Measurements from ENCODE around the gene OR52N5.

OR52N5 gene

GRCh38 chr11:5783255-5783654 is at the start of gene OR52N5:
Gene OR52N5 (minus strand): TSS chr11:5783355. CDS start chr11:5778634, 4,721 bp downstream.
- no peak within 1 kb of the TSS for H3K27ac Mint-ChIP-seq
- no peaks in the 10 kb centered on the region for H3K9me3 Mint-ChIP-seq
- H3K4me1 Mint-ChIP-seq (ENCODE audit: low read depth), result no peaks in the 10 kb centered on the region
- peaks cover 25% of the 10 kb centered on the region for H3K27me3 Mint-ChIP-seq
- no peak within 1 kb of the TSS for H3K4me3 Mint-ChIP-seq
- no peaks in the 10 kb centered on the region for H3K36me3 Mint-ChIP-seq (ENCODE audit: low read depth)

- H3K36me3 Mint-ChIP-seq (ENCODE audit: low read depth), result no peaks in the 10 kb centered on the region
- H3K27me3 Mint-ChIP-seq, result peaks cover 9% of the 10 kb centered on the region
- no peaks in the 10 kb centered on the region for H3K9me3 Mint-ChIP-seq
- H3K4me3 Mint-ChIP-seq, result no peak overlapping the region
- no peak overlapping the region for H3K27ac Mint-ChIP-seq
- no peaks in the 10 kb centered on the region for H3K4me1 Mint-ChIP-seq (ENCODE audit: low read depth)
Measured at GRCh38 chr11:5831196-5831829, 48.2 kb upstream of the OR52N5 start.

GRCh38 chr11:5818245-5818886 is 35.2 kb upstream of the OR52N5 start:
- Mint-ChIP-seq H3K36me3 (ENCODE audit: low read depth) (no peaks in the 10 kb centered on the region), H3K9me3 (no peaks in the 10 kb centered on the region), H3K4me3 (peak overlapping the region; percentile 42), H3K27me3 (no peaks in the 10 kb centered on the region), H3K4me1 (ENCODE audit: low read depth) (peaks cover 21% of the 10 kb centered on the region), H3K27ac (no peak overlapping the region)

GRCh38 chr11:5815534-5815933 is 32.4 kb upstream of the OR52N5 start:
- H3K9me3 Mint-ChIP-seq, result no peaks in the 10 kb centered on the region
- H3K4me3 Mint-ChIP-seq, result no peak overlapping the region
- H3K4me1 Mint-ChIP-seq (ENCODE audit: low read depth), result peaks cover 21% of the 10 kb centered on the region
- no peak overlapping the region for H3K27ac Mint-ChIP-seq
- peaks cover under 1% of the 10 kb centered on the region for H3K27me3 Mint-ChIP-seq
- no peaks in the 10 kb centered on the region for H3K36me3 Mint-ChIP-seq (ENCODE audit: low read depth)

GRCh38 chr11:5809905-5810795 is 27.0 kb upstream of the OR52N5 start:
- peaks cover 18% of the 10 kb centered on the region for H3K27me3 Mint-ChIP-seq
- H3K9me3 Mint-ChIP-seq, result no peaks in the 10 kb centered on the region
- no peak overlapping the region for H3K4me3 Mint-ChIP-seq
- H3K4me1 Mint-ChIP-seq (ENCODE audit: low read depth), result peaks cover 13% of the 10 kb centered on the region
- H3K27ac Mint-ChIP-seq, result no peak overlapping the region
- H3K36me3 Mint-ChIP-seq (ENCODE audit: low read depth), result no peaks in the 10 kb centered on the region

- H3K27me3 Mint-ChIP-seq, result peaks cover 22% of the 10 kb centered on the region
- H3K36me3 Mint-ChIP-seq (ENCODE audit: low read depth), result no peaks in the 10 kb centered on the region
- H3K27ac Mint-ChIP-seq, result peak overlapping the region; percentile 9
- H3K9me3 Mint-ChIP-seq, result no peaks in the 10 kb centered on the region
- H3K4me1 Mint-ChIP-seq (ENCODE audit: low read depth), result peaks cover 6% of the 10 kb centered on the region
- peak overlapping the region; percentile 86 for H3K4me3 Mint-ChIP-seq
Measured at GRCh38 chr11:5809122-5809519, 26.0 kb upstream of the OR52N5 start.

GRCh38 chr11:5808500-5809121 is 25.5 kb upstream of the OR52N5 start, which contains the start of gene OR52N2:
Gene OR52N2 (plus strand): TSS chr11:5808924. CDS start chr11:5820336, 11,412 bp downstream.
- H3K36me3 Mint-ChIP-seq (ENCODE audit: low read depth), result no peaks in the 10 kb centered on the region
- H3K4me3 Mint-ChIP-seq, result peak within 1 kb of the TSS; percentile 86
- peak within 1 kb of the TSS; percentile 27 for H3K27ac Mint-ChIP-seq
- peaks cover 23% of the 10 kb centered on the region for H3K27me3 Mint-ChIP-seq
- H3K9me3 Mint-ChIP-seq, result no peaks in the 10 kb centered on the region
- H3K4me1 Mint-ChIP-seq (ENCODE audit: low read depth), result peaks cover 6% of the 10 kb centered on the region

GRCh38 chr11:5807580-5807979 is 24.4 kb upstream of the OR52N5 start:
- Mint-ChIP-seq H3K27ac (no peak overlapping the region), H3K9me3 (peaks cover 6% of the 10 kb centered on the region), H3K4me1 (ENCODE audit: low read depth) (peaks cover 6% of the 10 kb centered on the region), H3K27me3 (peaks cover 31% of the 10 kb centered on the region), H3K36me3 (ENCODE audit: low read depth) (peaks cover 5% of the 10 kb centered on the region), H3K4me3 (no peak overlapping the region)

- Mint-ChIP-seq H3K9me3 (peaks cover 6% of the 10 kb centered on the region), H3K36me3 (ENCODE audit: low read depth) (peaks cover 5% of the 10 kb centered on the region), H3K4me3 (no peak overlapping the region), H3K27me3 (peaks cover 24% of the 10 kb centered on the region), H3K4me1 (ENCODE audit: low read depth) (peaks cover 2% of the 10 kb centered on the region), H3K27ac (no peak overlapping the region)
Measured at GRCh38 chr11:5803982-5804381, 20.8 kb upstream of the OR52N5 start.

- H3K9me3 Mint-ChIP-seq, result no peaks in the 10 kb centered on the region
- H3K4me3 Mint-ChIP-seq, result no peak overlapping the region
- no peaks in the 10 kb centered on the region for H3K36me3 Mint-ChIP-seq (ENCODE audit: low read depth)
- H3K4me1 Mint-ChIP-seq (ENCODE audit: low read depth), result no peaks in the 10 kb centered on the region
- H3K27me3 Mint-ChIP-seq, result peaks cover 30% of the 10 kb centered on the region
- H3K27ac Mint-ChIP-seq, result no peak overlapping the region
Measured at GRCh38 chr11:5796541-5796940, 13.4 kb upstream of the OR52N5 start.

- peaks cover 12% of the 10 kb centered on the region for H3K27me3 Mint-ChIP-seq
- H3K27ac Mint-ChIP-seq, result no peak within 1 kb of the TSS
- H3K36me3 Mint-ChIP-seq (ENCODE audit: low read depth), result no peaks in the 10 kb centered on the region
- no peaks in the 10 kb centered on the region for H3K9me3 Mint-ChIP-seq
- H3K4me3 Mint-ChIP-seq, result no peak within 1 kb of the TSS
- no peaks in the 10 kb centered on the region for H3K4me1 Mint-ChIP-seq (ENCODE audit: low read depth)
Measured at GRCh38 chr11:5791165-5791564, 8.0 kb upstream of the OR52N5 start, which contains the start of gene OR52N1. Gene OR52N1 (minus strand): TSS chr11:5791265. CDS start chr11:5788816, 2,449 bp downstream.

- H3K4me3 Mint-ChIP-seq, result no peak overlapping the region
- no peak overlapping the region for H3K27ac Mint-ChIP-seq
- H3K9me3 Mint-ChIP-seq, result no peaks in the 10 kb centered on the region
- H3K27me3 Mint-ChIP-seq, result no peaks in the 10 kb centered on the region
- H3K36me3 Mint-ChIP-seq (ENCODE audit: low read depth), result no peaks in the 10 kb centered on the region
- no peaks in the 10 kb centered on the region for H3K4me1 Mint-ChIP-seq (ENCODE audit: low read depth)
Measured at GRCh38 chr11:5767056-5767455, 16.1 kb downstream of the OR52N5 start.

GRCh38 chr11:5753943-5754342 is 29.2 kb downstream of the OR52N5 start, which contains the start of gene OR52N4:
Gene OR52N4 (plus strand): TSS chr11:5754243. CDS start chr11:5754741, 498 bp downstream.
- H3K27me3 Mint-ChIP-seq, result no peaks in the 10 kb centered on the region
- no peaks in the 10 kb centered on the region for H3K4me1 Mint-ChIP-seq (ENCODE audit: low read depth)
- H3K4me3 Mint-ChIP-seq, result no peak within 1 kb of the TSS
- H3K9me3 Mint-ChIP-seq, result no peaks in the 10 kb centered on the region
- no peaks in the 10 kb centered on the region for H3K36me3 Mint-ChIP-seq (ENCODE audit: low read depth)
- H3K27ac Mint-ChIP-seq, result no peak within 1 kb of the TSS

GRCh38 chr11:5749836-5750235 is 33.3 kb downstream of the OR52N5 start:
- no peaks in the 10 kb centered on the region for H3K36me3 Mint-ChIP-seq (ENCODE audit: low read depth)
- no peak overlapping the region for H3K27ac Mint-ChIP-seq
- H3K27me3 Mint-ChIP-seq, result no peaks in the 10 kb centered on the region
- H3K4me1 Mint-ChIP-seq (ENCODE audit: low read depth), result no peaks in the 10 kb centered on the region
- no peaks in the 10 kb centered on the region for H3K9me3 Mint-ChIP-seq
- H3K4me3 Mint-ChIP-seq, result no peak overlapping the region
